IMR-90 (cell line): ENCODE results near the gene SRCAP. TPM values are rescaled to one million over a fixed set of nuclear protein-coding genes. Genes with fewer than 3 reads are reported as not detected.

Experiments used
- ATAC-seq: fragments of 200-7000 bp; cut with Tn5 transposase; 2 replicates; pipeline ENCODE4 v1.9.1; 2020; ENCODE audit warnings: low read depth, mild to moderate bottlenecking, moderate library complexity
- BruUV-seq: library from RNA; stranded (reverse); fragments of 400-500 nt; replicated peaks from 2 replicates; lab custom pipeline; 2021; lab: Mats Ljungman, UMichigan
- CTCF ChIA-PET: fragments of 300-600 bp; formaldehyde crosslinking; extraction: SDS; loops from one replicate; lab custom pipeline; 2021; ENCODE audit warnings: antibody characterized with exemption; lab: Yijun Ruan, JAX
- POLR2A ChIA-PET: fragments of 300-600 bp; sonication (Branson Sonifier 250); formaldehyde crosslinking; loops from one replicate; lab custom pipeline; 2022; ENCODE audit warnings: antibody characterized with exemption; ENCODE audit not compliant: unreplicated experiment; lab: Charles Lee
- DNase-seq: peaks from one replicate; pipeline ENCODE4 v3.0.0; 2013
- H2AFZ ChIP-seq: replicated peaks from 2 replicates; pipeline ENCODE3; 2013; ENCODE audit warnings: low read length, mild to moderate bottlenecking; ENCODE audit not compliant: poor library complexity
- H2AK5ac ChIP-seq: 2 replicates; pipeline ENCODE4 v1.6.1; 2013; ENCODE audit warnings: low read depth, low read length, inconsistent platforms
- H2AK9ac ChIP-seq: replicated peaks from 2 replicates; pipeline ENCODE3; 2013; ENCODE audit warnings: mild to moderate bottlenecking, low read depth, low read length, moderate library complexity; ENCODE audit not compliant: poor library complexity
- H2BK120ac ChIP-seq: 2 replicates; pipeline ENCODE4 v1.6.1; 2013; ENCODE audit warnings: low read depth, low read length, inconsistent platforms
- H2BK15ac ChIP-seq: 3 replicates; pipeline ENCODE4 v1.6.1; 2013; ENCODE audit warnings: low read depth, low read length, inconsistent platforms
- H2BK20ac ChIP-seq: 2 replicates; pipeline ENCODE4 v1.6.1; 2013; ENCODE audit warnings: low read depth, mild to moderate bottlenecking, inconsistent platforms, low read length, moderate library complexity
- H2BK5ac ChIP-seq: 2 replicates; pipeline ENCODE4 v1.6.1; 2013; ENCODE audit warnings: mild to moderate bottlenecking, low read depth, low read length, inconsistent platforms; ENCODE audit not compliant: poor library complexity, severe bottlenecking
- H3K14ac ChIP-seq: replicated peaks from 2 replicates; pipeline ENCODE4 v1.6.1; 2013; ENCODE audit warnings: low read depth, low read length, inconsistent platforms
- H3K18ac ChIP-seq: 2 replicates; pipeline ENCODE4 v1.6.1; 2013; ENCODE audit warnings: low read depth, low read length, control low read depth
- H3K23ac ChIP-seq: 2 replicates; pipeline ENCODE4 v1.6.1; 2013; ENCODE audit warnings: low read depth, low read length, inconsistent platforms
- H3K27ac ChIP-seq: 2 replicates; pipeline ENCODE4 v1.5.1; 2013; ENCODE audit warnings: mild to moderate bottlenecking, control low read depth, low read length; ENCODE audit not compliant: insufficient read depth
- H3K27me3 ChIP-seq: 2 replicates; pipeline ENCODE4 v1.6.1; 2013; ENCODE audit warnings: low read length; ENCODE audit not compliant: control insufficient read depth, insufficient read depth
- H3K36me3 ChIP-seq: 2 replicates; pipeline ENCODE4 v1.6.1; 2013; ENCODE audit warnings: low read length, mixed read lengths; ENCODE audit not compliant: control insufficient read depth, insufficient read depth
- H3K4ac ChIP-seq: 2 replicates; pipeline ENCODE4 v1.6.1; 2013; ENCODE audit warnings: low read depth, low read length, inconsistent platforms
- H3K4me1 ChIP-seq: 2 replicates; pipeline ENCODE4 v1.6.1; 2013; ENCODE audit warnings: low read length, mixed read lengths; ENCODE audit not compliant: control insufficient read depth, insufficient read depth
- H3K4me2 ChIP-seq: 2 replicates; pipeline ENCODE4 v1.6.1; 2013; ENCODE audit warnings: low read depth, mild to moderate bottlenecking, control low read depth, low read length, moderate library complexity
- H3K4me3 ChIP-seq: 2 replicates; pipeline ENCODE4 v1.5.1; 2013; ENCODE audit warnings: low read depth, mild to moderate bottlenecking, control low read depth, low read length, moderate library complexity; ENCODE audit not compliant: insufficient read depth
- H3K56ac ChIP-seq: 2 replicates; pipeline ENCODE4 v1.6.1; 2013; ENCODE audit warnings: low read length, inconsistent platforms; ENCODE audit not compliant: insufficient read depth; ENCODE audit errors: extremely low read depth
- H3K79me1 ChIP-seq, 2 experiments: 2 replicates each; pipeline ENCODE4 v1.6.1; 2013; ENCODE audit warnings: low read length in 2 of 2, inconsistent platforms in 1 of 2, low read depth in 1 of 2
- H3K9ac ChIP-seq: 2 replicates; pipeline ENCODE4 v1.6.1; 2013; ENCODE audit warnings: low read depth, low read length, control low read depth
- H3K9me1 ChIP-seq: 2 replicates; pipeline ENCODE4 v1.6.1; 2013; ENCODE audit warnings: low read length, inconsistent platforms; ENCODE audit not compliant: insufficient read depth
- H3K9me3 ChIP-seq: 2 replicates; pipeline ENCODE4 v1.6.1; 2013; ENCODE audit warnings: low read length; ENCODE audit not compliant: control insufficient read depth, insufficient read depth
- H4K20me1 ChIP-seq: 2 replicates; pipeline ENCODE4 v1.6.1; 2013; ENCODE audit warnings: low read length, inconsistent platforms; ENCODE audit not compliant: insufficient read depth
- H4K5ac ChIP-seq: 2 replicates; pipeline ENCODE4 v1.6.1; 2013; ENCODE audit warnings: mild to moderate bottlenecking, low read depth, low read length, control low read depth
- H4K8ac ChIP-seq, 2 experiments: 2 replicates each; pipeline ENCODE4 v1.6.1; 2013; ENCODE audit warnings: low read depth in 2 of 2, low read length in 2 of 2, control low read depth in 1 of 2, inconsistent platforms in 1 of 2
- H4K91ac ChIP-seq: 2 replicates; pipeline ENCODE4 v1.6.1; 2013; ENCODE audit warnings: low read depth, low read length, inconsistent platforms; ENCODE audit not compliant: insufficient read depth
- BHLHE40 ChIP-seq: fragments of 150-350 bp; IDR thresholded peaks from 2 replicates; pipeline ENCODE4 v1.6.1; 2016; ENCODE audit warnings: mild to moderate bottlenecking, low read depth, low read length
- FOS ChIP-seq: fragments of 150-350 bp; IDR thresholded peaks from 2 replicates; pipeline ENCODE4 v1.6.1; 2016; ENCODE audit warnings: low read depth, low read length
- MAFK ChIP-seq: IDR thresholded peaks from 2 replicates; pipeline ENCODE4 v1.6.1; 2012; ENCODE audit warnings: low read depth, low read length, improper control_type of control experiment
- RCOR1 ChIP-seq: IDR thresholded peaks from 2 replicates; pipeline ENCODE4 v1.6.1; 2012; ENCODE audit warnings: mild to moderate bottlenecking, low read length, improper control_type of control experiment; ENCODE audit not compliant: insufficient replicate concordance
- RFX5 ChIP-seq: IDR thresholded peaks from 2 replicates; pipeline ENCODE4 v1.8.0; 2012; ENCODE audit warnings: low read depth, mild to moderate bottlenecking, low read length, moderate library complexity
- WGBS, 2 experiments: methylation state at CpG; one replicate each; pipeline versions ENCODE4 v1.1.5 to v1.1.7; 2013; ENCODE audit warnings: missing lambda C conversion rate in 2 of 2; ENCODE audit not compliant: insufficient read length in 1 of 2; ENCODE audit errors: extremely low coverage in 2 of 2; 5-methylcytosine and 5-hydroxymethylcytosine counted together
- dilution Hi-C: fragments of 300-500 bp; cut with HindIII; formaldehyde crosslinking; loops from one replicate; pipeline ENCODE4 v1.14.3; 2018; ENCODE audit warnings: low sequenced_read_pairs; ENCODE audit not compliant: unreplicated experiment
- in situ Hi-C: fragments of 300-500 bp; cut with MboI; formaldehyde crosslinking; loops from 3 replicates; pipeline ENCODE4 v1.14.3; 2019; ENCODE audit warnings: low sequenced_read_pairs, inconsistent platforms, mixed read lengths
- intact Hi-C: fragments of 100-400 bp; cut with micrococcal nuclease; formaldehyde crosslinking; loops from 2 replicates; pipeline ENCODE4 v1.10.0; 2022
- polyA plus RNA-seq, 3 experiments: library from polyadenylated mRNA; depleted of rRNA; stranded (reverse); fragments of >200 nt; gene quantifications; 2 replicates each; pipeline ENCODE4 v1.2.3, GENCODE V29; 2012; ENCODE audit warnings: low replicate concordance in 1 of 3
- total RNA-seq: library from RNA; depleted of rRNA; stranded (reverse); fragments of >200 nt; gene quantifications from 2 replicates; pipeline ENCODE4 v1.2.3, GENCODE V29; 2012
- TF ChIP-seq, protein P1 (sequence below): fragments of 150-350 bp; IDR thresholded peaks from 2 replicates; pipeline ENCODE4 v1.6.1; 2016; ENCODE audit warnings: low read depth, mild to moderate bottlenecking, low read length, moderate library complexity, borderline replicate concordance
- TF ChIP-seq, protein P2 (sequence below): conservative IDR thresholded peaks from 2 replicates; pipeline ENCODE4 v1.5.1; 2012; ENCODE audit warnings: mild to moderate bottlenecking, low read depth, low read length, improper control_type of control experiment

SRCAP gene
- total and polyA plus RNA-seq, 2 of the 4 experiments (the other 2 are of a cell fraction): 4.5 to 8.2 TPM

DNA sequence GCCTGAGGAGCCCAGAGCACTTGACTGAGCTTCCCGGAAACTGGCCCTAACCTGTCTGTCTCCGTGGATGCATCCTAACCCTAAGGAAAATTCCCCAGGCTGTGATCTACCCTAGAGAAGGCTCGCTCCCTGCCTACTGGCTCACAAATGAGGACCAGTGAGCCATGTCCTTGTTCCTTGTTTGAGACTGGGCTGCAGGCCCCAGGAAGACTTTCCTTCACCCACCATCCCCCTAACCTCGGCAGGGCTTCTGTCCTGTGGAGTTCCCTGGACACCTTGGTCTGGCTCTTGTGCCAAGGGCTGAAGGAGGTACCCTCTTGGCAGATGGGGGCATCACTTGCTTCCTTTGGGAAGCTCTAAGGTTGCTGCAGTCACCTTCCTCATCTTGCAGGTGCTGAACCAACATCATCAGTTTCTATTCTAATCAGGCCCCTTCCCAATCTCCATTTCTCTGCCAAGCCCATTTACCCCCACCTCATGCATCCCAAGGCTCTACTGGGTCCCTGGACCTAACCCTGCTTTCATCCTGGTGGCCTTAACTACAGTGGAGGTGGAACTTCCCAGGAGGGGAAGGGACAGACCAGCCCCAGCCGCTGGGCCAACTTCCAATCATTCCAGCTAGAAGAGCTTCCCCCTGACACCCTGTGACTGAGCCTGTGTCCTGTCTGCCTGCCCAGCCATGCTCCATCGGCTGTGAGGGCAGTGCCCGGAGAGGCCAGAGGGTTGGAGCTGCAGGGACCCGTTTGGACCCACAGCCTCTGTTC, 75.6 kb downstream of the SRCAP start:
- DNase-seq: no peak
- Histone ChIP-seq H2BK15ac (no peak overlapping the region), H4K8ac (peak overlapping the region; percentile 91 to 99), H4K5ac (peak overlapping the region; percentile 47), H2BK20ac (no peak overlapping the region), H2BK5ac (no peak overlapping the region), H4K91ac (no peak overlapping the region), H3K9me1 (peaks cover 32% of the 10 kb centered on the region; the same call in 1 of the 2 replicates), H3K79me1 (peaks cover 16 to 77% of the 10 kb centered on the region in 2 experiments), H4K20me1 (peaks cover 3% of the 10 kb centered on the region; the same call in 1 of the 2 replicates), H2AFZ (peak overlapping the region; percentile 92), H3K27ac (no peak overlapping the region; the same call in 1 of the 2 replicates), H2BK120ac (no peak overlapping the region), H3K9ac (0 out of 2 replicates have a peak overlapping the region, but pooled peaks have one; percentile 27), H3K14ac (0 out of 2 replicates have a peak overlapping the region, but pooled peaks have one; percentile 16), H2AK9ac (peak overlapping the region; percentile 75), H3K4me1 (peaks cover 13% of the 10 kb centered on the region), H2AK5ac (peak overlapping the region; percentile 85; the same call in 1 of the 2 replicates), H3K23ac (no peak overlapping the region), H3K36me3 (peaks cover 37% of the 10 kb centered on the region), H3K4me2 (peak overlapping the region; percentile 96), H3K27me3 (no peaks in the 10 kb centered on the region), H3K56ac (no peak overlapping the region), H3K4me3 (peak overlapping the region; percentile 68; the same call in 1 of the 2 replicates), H3K18ac (no peak overlapping the region), H3K4ac (peak overlapping the region; percentile 90), H3K9me3 (no peaks in the 10 kb centered on the region)
- dilution Hi-C loops (no loop called here), in situ Hi-C loops (no loop called here), intact Hi-C loops (loop anchor here (1.0 kb wide), 1 partner anchor 26 kb away; the partner anchor contains the start of gene PHKG2)
- WGBS, 2 experiments: 77% methylated on average over 6 of the region's 8 CpGs; no CpG with 5 or more reads in 1 of the 2 experiments
- CTCF ChIA-PET: interaction anchor here (1.0 kb wide), 1 partner anchor 33 kb away, joined by 5 read pairs; no protein-coding TSS in a partner anchor
- TF ChIP-seq FOS: no peak
- TF ChIP-seq RCOR1: no peak
- TF ChIP-seq, protein P1, sequence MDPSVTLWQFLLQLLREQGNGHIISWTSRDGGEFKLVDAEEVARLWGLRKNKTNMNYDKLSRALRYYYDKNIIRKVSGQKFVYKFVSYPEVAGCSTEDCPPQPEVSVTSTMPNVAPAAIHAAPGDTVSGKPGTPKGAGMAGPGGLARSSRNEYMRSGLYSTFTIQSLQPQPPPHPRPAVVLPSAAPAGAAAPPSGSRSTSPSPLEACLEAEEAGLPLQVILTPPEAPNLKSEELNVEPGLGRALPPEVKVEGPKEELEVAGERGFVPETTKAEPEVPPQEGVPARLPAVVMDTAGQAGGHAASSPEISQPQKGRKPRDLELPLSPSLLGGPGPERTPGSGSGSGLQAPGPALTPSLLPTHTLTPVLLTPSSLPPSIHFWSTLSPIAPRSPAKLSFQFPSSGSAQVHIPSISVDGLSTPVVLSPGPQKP: no peak
- no peak for TF ChIP-seq MAFK
- no peak for TF ChIP-seq BHLHE40
- TF ChIP-seq, protein P2, sequence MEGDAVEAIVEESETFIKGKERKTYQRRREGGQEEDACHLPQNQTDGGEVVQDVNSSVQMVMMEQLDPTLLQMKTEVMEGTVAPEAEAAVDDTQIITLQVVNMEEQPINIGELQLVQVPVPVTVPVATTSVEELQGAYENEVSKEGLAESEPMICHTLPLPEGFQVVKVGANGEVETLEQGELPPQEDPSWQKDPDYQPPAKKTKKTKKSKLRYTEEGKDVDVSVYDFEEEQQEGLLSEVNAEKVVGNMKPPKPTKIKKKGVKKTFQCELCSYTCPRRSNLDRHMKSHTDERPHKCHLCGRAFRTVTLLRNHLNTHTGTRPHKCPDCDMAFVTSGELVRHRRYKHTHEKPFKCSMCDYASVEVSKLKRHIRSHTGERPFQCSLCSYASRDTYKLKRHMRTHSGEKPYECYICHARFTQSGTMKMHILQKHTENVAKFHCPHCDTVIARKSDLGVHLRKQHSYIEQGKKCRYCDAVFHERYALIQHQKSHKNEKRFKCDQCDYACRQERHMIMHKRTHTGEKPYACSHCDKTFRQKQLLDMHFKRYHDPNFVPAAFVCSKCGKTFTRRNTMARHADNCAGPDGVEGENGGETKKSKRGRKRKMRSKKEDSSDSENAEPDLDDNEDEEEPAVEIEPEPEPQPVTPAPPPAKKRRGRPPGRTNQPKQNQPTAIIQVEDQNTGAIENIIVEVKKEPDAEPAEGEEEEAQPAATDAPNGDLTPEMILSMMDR: no peak
- TF ChIP-seq RFX5: no peak
- ATAC-seq: peak; percentile 3
- TSS peak; percentile 72 for BruUV-seq
- POLR2A ChIA-PET: no interaction called here
